ENCODE data around the gene ASB12.
A peak's percentile ranks its signal among the peaks of the same experiment; 100 is the strongest.
"Not testable (repeated sequence)": the region's sequence is repeated elsewhere in the genome, so short reads cannot be mapped to it uniquely, and the experiment has no call there.

ASB12 gene, protein sequence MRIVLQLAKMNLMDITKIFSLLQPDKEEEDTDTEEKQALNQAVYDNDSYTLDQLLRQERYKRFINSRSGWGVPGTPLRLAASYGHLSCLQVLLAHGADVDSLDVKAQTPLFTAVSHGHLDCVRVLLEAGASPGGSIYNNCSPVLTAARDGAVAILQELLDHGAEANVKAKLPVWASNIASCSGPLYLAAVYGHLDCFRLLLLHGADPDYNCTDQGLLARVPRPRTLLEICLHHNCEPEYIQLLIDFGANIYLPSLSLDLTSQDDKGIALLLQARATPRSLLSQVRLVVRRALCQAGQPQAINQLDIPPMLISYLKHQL

DNA sequence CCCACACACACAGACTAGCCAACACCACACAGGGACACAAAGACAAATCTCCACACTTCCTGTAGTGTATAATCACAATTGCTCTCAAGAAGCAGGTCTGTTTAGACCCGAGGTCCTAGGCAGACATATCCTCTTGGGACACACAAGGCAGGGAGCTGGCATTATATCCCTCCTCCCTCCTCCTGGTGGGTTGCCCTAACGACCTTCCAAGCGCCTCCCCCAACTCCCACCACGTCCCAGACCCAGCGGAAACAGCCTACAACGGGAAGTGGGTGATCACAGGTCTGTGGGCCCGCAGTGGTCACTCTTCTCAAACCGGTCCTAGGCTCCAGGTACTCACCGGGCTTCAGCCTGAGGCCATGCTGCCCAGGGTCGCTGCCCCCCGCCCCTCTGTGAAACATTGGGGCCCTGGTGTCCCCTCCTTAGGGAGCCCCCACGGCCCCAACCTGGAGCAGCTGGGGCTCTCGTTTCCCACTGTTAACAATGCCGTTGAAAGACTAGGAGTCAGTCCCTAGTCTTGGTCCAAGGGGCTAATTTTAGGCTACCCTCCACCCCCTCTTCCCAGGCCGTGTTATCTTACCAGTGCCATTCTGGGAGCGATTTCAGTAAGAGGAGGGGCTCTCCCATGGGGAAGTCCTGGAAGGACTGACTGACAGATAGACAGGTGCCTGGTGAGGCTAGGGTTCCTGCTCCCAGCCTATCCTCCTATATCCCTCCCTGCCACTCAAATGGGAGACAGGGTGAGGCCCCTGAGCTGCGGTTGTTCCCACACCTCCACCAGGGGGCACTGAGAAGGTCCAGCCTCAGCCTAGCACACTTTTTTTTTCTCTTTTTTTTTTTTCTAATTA is at the start of gene ASB12:
ASB12 (minus strand) TSS at position 485 of the 848 bp plus-strand sequence. CDS start 4,957 bp downstream, outside the sequence.
- DNase-seq, result no peak

DNA sequence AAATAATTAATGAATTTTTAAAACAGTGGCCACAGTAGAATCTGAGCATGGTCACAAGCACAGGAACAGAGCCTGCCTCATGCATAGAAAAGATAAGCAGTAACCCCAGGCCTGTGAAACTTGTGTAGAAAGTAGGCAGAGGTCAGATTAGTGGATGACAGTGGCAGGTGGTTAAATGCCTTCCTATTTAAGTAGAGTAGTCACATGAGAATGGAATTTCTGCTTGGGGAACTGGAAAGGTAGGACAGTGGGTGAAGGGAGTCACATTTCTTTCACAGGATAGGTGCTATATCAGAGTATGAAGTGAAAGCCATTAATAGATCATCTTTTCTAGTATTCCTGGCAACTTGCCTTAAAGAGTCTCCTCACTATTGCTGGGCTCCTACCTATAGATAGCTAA is 34.9 kb upstream of the ASB12 start:
- DNase-seq, result no peak

DNA sequence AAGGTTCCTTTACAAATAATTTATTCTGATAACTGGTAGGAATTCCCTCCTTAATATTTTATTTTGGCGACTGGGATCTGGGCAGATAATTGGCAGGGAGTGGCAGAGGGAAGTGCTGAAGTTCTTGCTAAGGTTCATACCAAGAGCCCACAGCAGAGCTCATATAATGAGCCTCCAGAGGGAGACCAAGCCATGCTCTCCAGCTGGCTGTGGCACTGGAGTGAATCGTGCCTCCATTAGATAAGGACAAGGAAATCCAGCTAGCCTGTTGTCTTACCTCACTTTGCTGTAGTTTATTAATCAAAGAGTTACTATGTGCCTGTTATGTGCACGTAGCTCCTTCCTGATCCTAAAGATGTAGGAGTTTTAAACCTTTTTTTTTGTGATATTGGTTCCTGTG is 1.3 kb downstream of the ASB12 start:
- no peak for DNase-seq

DNA sequence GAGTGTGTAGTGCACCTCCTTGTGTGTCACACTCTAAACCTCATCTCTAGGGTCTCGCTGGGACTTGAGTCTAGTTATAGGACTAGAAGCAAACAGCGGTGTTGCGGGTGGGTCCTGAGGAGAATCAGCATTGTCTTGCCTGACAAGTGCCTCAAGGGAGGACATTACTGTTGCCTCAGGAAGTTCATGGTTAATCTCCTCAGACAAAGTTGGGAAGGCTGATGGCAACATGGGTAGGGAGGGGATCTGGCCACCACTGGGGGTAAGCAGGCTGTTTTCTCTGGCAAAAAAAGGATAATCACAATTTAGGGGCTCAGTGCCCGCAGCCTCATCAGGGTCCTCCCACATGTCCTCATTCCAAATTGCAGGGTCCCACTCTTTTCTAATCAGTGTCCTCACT is 12.4 kb downstream of the ASB12 start:
- DNase-seq, result no peak

DNA sequence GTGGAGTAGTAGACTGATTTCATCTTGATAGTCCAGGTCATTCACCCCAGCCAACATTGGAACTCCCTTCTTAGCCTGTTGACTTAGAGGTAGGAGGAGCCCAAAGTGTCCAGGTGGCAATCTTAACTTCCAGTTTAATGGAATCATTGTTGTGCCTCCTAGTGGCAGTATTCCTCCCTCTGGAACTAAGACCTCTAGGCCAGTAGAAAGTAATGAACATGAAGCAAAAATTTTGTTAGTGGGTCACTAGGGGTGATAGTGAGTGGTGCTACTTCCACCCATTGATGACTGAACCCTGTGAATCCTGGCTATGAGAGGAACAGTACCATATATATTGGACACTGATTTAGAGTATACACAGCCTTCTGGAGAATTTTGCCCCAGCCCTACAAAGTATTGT is 16.4 kb downstream of the ASB12 start:
- not testable (repeated sequence) for DNase-seq

DNA sequence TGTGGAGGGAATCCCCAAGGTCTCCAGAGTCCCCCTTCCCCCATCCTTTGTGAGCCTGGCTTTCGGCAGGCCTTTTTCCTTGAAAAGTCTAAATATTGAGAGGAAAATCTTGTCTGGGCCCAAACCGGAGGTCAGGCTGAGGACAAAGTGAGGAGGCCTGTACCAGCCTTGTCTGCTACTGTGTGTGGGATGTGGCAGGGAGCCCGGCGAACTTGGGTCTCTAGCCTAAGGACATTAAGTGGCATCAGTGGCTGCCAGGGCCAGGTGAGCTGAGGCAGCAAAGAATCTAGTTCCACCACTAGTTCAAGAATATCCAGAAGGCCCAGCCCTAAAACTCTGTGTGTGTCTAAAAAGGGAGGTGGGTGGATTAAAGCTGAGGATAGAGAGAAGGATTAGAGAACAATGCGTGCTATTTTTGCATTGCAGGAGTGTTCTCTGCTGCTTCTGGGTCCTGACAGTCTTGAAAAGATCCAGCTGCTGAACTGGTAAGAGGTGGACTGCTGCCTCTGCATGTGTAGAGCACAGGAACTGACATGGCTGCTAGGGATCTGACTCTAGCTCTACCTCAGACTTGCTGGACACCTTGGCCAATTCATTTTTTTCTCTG is 23.7 kb downstream of the ASB12 start:
- no peak for DNase-seq

DNA sequence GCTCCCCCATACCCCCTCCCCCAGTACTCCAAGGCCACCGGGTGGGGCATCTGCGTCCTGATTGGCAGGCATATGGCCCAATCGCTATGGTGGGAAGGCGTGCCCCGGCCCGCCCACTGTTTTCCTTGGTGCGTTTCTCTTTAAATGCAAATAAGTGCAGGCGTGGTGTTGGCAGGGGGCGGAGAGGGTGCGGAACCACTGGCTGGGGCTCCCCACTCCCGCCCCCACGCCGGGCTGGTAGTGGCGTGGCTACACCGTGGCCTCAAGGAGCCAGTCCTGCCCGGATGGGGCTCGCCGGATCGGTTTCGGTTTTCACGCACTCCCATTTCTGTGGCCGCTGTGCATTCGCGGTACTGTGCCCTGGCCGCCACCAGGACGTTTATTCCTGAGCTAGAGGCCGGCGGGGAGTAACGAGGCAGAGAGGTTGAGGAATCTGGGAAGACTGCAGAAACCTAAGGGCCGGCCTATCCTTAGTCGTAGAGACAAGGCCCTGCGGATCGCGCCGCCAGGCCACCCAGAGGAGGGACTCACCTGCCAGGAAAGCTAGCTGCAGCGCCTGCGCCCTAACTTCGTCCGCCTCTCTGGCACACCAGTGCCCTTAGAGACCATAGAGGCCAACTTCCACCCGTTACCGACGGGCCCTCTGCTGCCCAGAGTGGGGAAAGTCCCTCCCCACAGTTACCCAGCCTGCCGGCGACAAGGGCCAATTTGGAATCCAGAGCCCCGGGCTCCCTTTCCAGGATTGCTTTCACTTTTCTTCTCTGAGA is 24.5 kb downstream of the ASB12 start:
- peak; percentile 82 for DNase-seq

DNA sequence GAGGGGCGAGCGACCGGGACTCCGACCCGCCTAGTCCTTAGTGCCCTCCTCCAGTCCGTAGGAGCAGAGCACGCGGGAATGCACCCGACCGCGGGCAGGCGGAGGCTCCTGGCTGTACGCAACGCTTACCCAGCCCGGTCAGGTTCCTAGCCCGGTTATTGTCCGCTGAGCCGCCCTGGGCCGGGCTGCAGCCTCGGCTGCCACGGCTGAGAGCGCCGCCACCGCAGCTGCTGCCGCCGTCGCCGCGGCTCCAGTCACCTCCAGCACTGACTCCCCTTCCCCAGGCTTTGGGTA is 25.0 kb downstream of the ASB12 start, which contains the start of gene AMER1:
AMER1 (minus strand) TSS at position 268 of the 294 bp plus-strand sequence. CDS start 12,422 bp downstream, outside the sequence.
- peak; percentile 40 for DNase-seq

DNA sequence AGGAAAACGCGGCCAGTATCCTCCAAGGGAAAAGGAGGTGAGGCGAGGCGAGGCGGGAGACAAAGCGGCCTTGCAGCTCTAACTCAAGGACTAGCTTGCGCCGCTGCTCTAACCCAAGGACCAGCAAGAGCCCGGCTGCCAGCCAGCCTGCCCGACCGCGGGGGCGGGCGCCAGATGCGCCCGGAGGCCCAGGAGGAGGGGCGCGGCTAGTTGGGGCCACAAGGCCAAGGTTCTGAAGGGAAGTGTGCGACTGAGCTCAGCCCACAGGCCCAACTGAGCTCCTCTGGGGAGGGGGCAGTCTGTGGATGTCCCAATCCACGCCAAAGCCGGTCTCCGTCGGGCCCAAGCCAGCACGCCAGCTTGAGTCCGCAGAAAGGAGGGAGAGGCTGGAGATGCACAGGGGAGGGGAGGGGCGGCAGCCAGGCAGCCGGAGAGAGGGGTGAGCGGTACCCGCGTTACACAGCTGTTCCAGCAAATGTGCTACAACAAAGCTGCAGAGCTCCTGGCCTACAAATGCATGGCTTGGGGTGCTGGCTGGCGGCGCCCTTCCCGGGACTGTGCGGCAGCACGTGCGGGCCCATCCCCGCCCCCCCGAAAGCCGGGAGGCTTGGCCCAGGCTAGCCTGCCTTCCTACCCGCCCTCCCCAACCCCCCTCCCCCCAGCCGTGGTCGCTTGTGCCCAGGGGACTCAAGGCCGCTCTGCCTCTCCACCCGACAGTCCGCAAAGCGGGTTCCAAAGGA is 25.5 kb downstream of the ASB12 start:
- DNase-seq, result no peak

DNA sequence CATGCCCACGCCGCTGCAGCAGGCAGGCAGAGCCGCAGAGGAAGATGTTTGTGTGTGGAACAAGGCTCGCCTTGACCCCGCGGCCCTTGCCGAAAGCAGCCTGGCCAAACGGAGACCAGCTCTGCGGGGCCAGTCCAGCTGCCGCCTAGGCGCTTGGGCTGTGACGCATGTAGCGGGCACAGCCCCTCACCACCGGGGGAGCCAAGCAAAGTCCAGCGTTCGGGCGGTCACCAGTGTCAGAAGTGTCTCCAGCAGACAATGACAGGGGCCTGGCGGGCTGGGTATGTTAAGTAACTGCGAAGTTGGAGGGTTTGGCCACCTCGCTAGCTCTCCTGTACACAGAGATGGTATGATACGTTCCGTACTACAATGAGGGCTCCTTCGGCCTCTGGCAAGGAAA is 26.2 kb downstream of the ASB12 start:
- no peak for DNase-seq

DNA sequence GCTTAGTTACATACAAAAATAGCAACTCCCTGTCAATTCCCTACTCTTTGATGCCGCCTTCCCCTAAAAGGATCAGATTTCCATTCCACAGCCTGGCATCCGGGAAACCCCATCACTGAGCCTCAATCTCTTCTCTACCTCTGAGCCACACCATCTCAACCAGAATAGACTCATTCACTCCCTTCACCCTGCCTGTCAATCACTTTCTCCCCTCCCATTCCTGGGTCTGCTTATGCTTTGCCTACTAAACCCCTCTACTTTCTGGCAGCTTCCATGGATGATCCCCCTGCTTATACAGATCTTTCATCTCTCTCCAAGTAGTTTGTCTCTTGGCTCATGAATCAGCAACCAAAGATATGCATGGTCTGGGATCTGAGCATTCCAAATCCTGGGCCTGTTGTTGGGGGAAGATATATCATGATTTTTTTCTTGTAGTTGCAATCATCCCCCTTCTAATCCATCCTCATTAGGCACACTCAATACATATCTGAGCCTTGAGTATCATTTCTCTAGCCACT is 27.5 kb downstream of the ASB12 start:
- no peak for DNase-seq

DNA sequence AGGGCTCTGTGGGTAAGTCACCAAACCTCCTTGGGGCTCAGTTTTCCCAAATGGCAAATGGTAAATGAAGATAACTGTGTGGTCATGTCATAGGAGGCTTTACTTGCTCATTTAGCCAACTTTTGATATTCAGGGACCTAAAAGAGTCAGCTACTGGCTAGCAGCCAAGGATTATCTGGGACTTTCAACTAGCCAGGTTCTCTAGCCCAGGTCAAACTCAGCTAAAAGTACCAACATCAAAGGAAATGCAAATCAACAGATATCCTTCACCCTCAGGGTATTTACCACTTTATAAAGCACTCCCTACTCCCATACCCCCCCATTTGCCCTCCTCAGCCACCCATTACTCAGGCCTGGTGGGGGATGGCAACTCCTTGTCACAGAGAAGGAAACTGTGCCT is 32.4 kb downstream of the ASB12 start:
- DNase-seq, result no peak

DNA sequence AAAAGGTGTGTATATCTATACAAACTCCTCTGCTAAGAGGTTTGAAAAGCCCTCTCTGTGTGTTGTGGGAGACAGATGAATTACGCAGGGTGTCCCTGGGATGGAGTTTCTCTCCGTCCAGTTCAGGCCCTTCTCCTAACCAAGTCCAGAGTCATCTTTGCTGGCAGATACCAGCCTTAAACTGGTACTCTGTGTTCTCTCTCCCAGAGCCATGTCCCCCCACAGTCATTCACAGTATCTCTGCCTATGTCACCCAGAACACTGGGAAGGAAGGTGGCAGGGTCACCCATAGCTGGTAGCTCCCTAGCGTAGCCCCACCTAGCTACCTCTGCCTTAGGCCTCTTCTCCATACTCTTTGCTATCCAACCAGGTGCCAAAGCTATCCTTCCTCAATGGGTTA is 33.8 kb downstream of the ASB12 start:
- DNase-seq, result no peak

DNA sequence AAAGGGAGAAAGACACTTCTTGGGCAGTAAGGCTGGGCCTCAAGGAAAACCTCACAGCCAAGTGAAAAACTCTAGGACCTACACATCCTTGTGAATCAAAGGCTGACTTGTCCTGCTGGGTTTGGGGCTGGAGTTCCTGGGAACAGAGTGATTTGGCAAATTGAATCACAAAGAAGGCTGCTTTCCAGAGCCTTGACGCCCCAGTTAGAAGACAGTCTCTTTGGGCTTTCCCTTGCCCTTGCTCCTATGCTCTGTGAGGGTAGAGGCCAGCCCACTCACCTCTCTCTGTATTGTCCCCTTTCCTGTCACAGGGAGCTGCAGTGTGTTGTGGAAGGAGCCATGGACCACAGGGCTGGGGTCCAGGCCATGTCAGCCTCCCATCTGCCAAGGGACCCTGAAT is 34.5 kb downstream of the ASB12 start:
- no peak for DNase-seq

DNA sequence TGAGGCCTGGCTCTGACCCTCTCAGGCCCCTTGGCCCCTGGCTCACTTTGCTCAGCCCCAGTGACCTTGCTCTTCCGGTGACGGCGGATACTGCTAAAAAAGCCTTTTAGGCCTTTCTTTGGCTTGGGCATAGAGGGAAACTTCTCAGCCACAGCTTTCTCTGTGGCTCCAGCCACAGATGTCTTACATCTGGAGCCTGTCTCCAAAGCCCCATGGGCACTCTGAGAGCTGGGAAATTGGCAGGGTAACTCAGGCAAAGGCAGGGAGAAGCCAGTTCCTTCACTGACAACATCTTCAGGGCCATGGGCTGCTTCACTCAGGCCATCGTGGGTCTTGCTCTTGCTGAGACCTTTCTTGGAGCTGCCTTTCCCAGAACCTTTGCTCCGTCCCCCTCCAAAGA is 37.7 kb downstream of the ASB12 start:
- no peak for DNase-seq

DNA sequence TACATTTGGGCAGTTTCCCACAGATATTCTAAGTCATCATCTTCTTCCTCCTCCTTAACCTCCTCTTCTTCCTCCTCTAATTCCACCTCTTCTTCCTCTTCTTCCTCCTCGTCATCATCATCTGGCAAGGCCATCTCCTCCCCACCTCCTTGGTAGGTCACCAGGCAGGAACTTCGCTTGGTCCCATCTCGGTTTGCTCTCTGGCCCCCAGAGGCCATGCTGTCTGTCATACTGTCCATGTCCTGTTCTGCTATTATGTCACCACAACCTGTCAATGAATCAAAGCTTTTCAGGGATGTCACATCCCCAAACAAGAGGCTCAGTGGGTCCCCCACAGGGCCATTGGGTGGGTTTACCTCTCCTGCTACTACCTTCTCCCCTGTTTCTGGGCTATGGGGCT is 38.4 kb downstream of the ASB12 start:
- DNase-seq, result no peak

DNA sequence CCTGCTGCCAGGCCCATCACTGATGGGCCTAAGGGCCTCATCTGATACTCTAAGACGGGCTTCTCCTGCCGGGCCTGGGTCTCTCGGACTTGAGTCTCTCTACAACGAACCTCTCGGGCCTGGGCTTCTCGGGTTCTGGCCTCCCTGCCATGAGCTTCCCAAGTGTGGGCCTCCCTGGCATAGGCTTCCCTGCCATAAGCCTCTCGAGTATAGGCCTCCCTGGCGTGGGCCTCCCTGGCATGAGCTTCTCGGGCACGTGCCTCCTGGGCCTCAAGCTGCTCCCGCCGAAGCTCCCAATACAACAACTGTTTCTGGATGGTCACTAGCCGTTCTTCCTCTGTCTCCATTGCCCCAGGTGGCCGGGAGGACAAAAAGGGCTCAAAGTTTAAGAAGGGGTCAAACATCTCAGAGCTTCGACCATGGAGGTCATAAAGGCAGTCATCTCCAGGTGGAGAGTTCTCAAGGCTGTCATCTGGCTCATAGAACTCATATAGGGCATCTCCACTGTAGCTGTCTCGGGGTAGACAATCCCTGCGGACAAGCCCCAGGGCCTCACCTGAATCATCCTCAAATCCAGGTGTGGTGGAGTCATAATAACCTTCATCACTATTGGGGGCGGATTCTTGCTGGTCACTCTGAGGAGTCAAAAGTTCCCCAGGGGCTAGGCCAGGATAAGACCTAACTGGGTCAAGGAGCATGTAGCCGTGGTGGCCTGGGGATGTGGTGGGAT is 39.0 kb downstream of the ASB12 start:
- DNase-seq, result no peak

DNA sequence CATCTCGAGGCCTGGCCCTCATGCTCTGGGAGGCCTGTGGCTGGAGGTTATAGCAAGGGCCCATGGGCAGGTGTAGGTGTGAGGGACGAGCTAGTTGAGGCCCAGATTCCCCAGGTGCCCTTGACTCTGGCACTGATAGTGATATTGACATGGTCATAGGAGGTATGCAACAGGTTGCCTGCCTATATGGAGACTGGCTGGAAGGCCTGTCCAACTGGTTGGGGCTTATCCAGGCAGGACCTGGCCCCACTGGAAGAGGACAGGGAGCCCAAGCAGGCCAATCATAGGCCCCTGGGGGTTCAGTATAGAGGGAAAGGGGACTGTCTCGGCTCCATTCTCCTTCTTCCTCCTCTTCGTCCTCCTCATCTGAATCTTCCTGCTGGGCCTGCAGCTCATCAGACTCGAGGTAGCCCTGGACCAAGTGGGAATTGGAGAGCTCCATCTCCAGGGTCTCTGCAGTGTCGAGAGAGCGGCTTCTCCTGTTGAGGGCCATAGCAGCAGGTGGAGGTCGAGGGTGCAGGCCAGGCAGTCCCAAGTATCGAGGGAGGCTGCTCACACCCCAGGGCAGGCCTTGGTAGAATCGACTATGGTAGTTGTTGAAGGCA is 40.2 kb downstream of the ASB12 start:
- DNase-seq, result no peak

DNA sequence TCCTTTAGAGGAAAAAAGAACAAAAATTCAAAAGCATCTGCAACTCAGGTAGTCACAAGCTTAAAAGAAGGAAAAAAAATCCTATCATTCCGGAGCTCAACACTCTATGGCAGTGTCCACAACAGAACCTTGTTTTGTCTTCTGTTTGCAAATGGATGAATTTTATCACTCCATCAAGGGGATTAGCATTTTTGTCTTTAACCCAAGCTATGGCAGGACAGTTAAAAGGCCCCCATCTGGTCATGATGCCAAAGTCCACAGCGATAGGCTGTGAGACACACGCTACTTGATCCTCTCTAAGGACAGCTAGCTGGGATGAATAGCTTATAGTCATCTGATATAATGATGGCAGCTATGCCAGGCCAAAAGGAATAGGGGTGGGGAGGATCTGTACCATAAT is 41.5 kb downstream of the ASB12 start:
- DNase-seq, result no peak

DNA sequence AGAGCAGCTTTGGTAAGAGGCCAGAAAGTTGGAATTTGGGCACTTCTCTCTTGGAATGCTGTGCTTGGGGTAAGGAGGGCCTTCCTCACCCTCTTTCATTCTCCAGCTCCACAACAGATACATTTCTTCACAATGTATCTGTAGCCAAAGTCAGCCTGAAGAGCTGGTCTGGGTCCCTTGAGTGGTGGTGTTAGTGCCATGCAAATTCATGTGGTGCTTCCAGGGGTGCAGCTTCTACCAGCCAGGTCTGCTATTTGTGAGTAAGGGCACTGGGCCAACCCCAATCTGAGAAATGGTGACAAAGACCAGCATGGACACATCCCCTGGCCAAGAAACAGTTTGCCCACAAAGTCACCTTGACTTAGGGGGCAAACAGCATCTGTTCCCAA is 42.7 kb downstream of the ASB12 start:
- DNase-seq, result no peak
